GM12878 (cell line): ENCODE results near the gene PISD. TPM values are rescaled to one million over a fixed set of nuclear protein-coding genes. Genes with fewer than 3 reads are reported as not detected.
"Not testable (repeated sequence)": the region's sequence is repeated elsewhere in the genome, so short reads cannot be mapped to it uniquely, and the experiment has no call there.

Source experiments
- ATAC-seq: fragments of 200-7000 bp; cut with Tn5 transposase; 3 replicates; pipeline ENCODE4 v1.9.1; 2020; ENCODE audit warnings: mild to moderate bottlenecking, moderate library complexity
- BruUV-seq: library from RNA; stranded (reverse); fragments of 400-500 nt; replicated peaks from 2 replicates; lab custom pipeline; 2021; lab: Mats Ljungman, UMichigan
- CTCF ChIA-PET: fragments of 300-600 bp; sonication (Branson Sonifier 250); formaldehyde crosslinking; extraction: SDS; loops from one replicate; lab custom pipeline; 2021; ENCODE audit warnings: inconsistent platforms; lab: Yijun Ruan, JAX
- POLR2A ChIA-PET: fragments of 350-600 bp; formaldehyde crosslinking; extraction: SDS; loops from one replicate; lab custom pipeline; 2021; ENCODE audit warnings: inconsistent platforms; lab: Charles Lee
- RAD21 ChIA-PET: fragments of 300-600 bp; sonication (Branson Sonifier 250); formaldehyde crosslinking; loops from one replicate; lab custom pipeline; 2023; ENCODE audit warnings: antibody characterized with exemption; ENCODE audit not compliant: unreplicated experiment; lab: Charles Lee
- SMC1A ChIA-PET: fragments of 300-600 bp; sonication (Branson Sonifier 250); formaldehyde crosslinking; loops from one replicate; lab custom pipeline; 2023; ENCODE audit not compliant: unreplicated experiment, uncharacterized antibody; lab: Charles Lee
- DNase-seq: peaks from one replicate; pipeline ENCODE4 v3.0.0-alpha.2; 2011; ENCODE audit warnings: low read depth, low spot score
- FAIRE-seq: peaks from 3 replicates; lab custom pipeline; 2011; peaks lifted over from hg19 to GRCh38; lab: Jason Lieb, UNC
- H2AFZ ChIP-seq: 2 replicates; pipeline ENCODE4 v1.6.0; 2011; ENCODE audit warnings: low read depth, low read length, control low read depth; ENCODE audit not compliant: control insufficient read depth
- H3K27ac ChIP-seq: 2 replicates; pipeline ENCODE4 v1.5.1; 2011; ENCODE audit warnings: control low read depth; ENCODE audit not compliant: control insufficient read depth, insufficient read depth
- H3K27me3 ChIP-seq, 2 experiments: replicated peaks in 1 of 2; 2 replicates each; pipeline versions ENCODE4 v1.6.0 to v1.6.1; 2011; ENCODE audit warnings: low read length in 1 of 2; ENCODE audit not compliant: control insufficient read depth in 2 of 2, insufficient read depth in 2 of 2
- H3K36me3 ChIP-seq, 2 experiments: 2 replicates each; pipeline ENCODE4 v1.5.1; 2011; ENCODE audit warnings: low read length in 1 of 2; ENCODE audit not compliant: control insufficient read depth in 2 of 2, insufficient read depth in 2 of 2
- H3K4me1 ChIP-seq: 2 replicates; pipeline ENCODE4 v1.6.1; 2011; ENCODE audit warnings: mild to moderate bottlenecking, low read length, moderate library complexity, mixed read lengths; ENCODE audit not compliant: control insufficient read depth, insufficient read depth
- H3K4me2 ChIP-seq: 2 replicates; pipeline ENCODE4 v1.6.0; 2011; ENCODE audit warnings: control low read depth; ENCODE audit not compliant: control insufficient read depth, insufficient read depth
- H3K4me3 ChIP-seq: fragments of 200-600 bp; sonication (generic); 2 replicates; pipeline ENCODE4 v1.5.1; 2016
- H3K79me2 ChIP-seq: 2 replicates; pipeline ENCODE4 v1.6.0; 2011; ENCODE audit warnings: low read length; ENCODE audit not compliant: control insufficient read depth, insufficient read depth
- H3K9ac ChIP-seq: 2 replicates; pipeline ENCODE4 v1.8.0; 2011; ENCODE audit warnings: low read length, control low read depth, mixed read lengths; ENCODE audit not compliant: control insufficient read depth, insufficient read depth
- H3K9me3 ChIP-seq: replicated peaks from 3 replicates; pipeline ENCODE4 v1.5.1; 2011; ENCODE audit warnings: mild to moderate bottlenecking, low read length; ENCODE audit not compliant: control insufficient read depth, insufficient read depth
- H4K20me1 ChIP-seq: 2 replicates; pipeline ENCODE4 v1.6.0; 2011; ENCODE audit not compliant: control insufficient read depth, insufficient read depth
- ATF7 ChIP-seq: fragments of 450-650 bp; IDR thresholded peaks from 2 replicates; pipeline ENCODE4 v1.6.1; 2016; ENCODE audit warnings: low read depth, mild to moderate bottlenecking
- BHLHE40 ChIP-seq, 2 experiments: fragments of 450-650 bp in 1 of 2; IDR thresholded peaks; 2 replicates each; pipeline ENCODE4 v1.6.1; 2011 to 2017; ENCODE audit warnings: low read depth in 2 of 2, borderline replicate concordance in 1 of 2, improper control_type of control experiment in 1 of 2, low read length in 1 of 2, mild to moderate bottlenecking in 1 of 2
- CBFB ChIP-seq: IDR thresholded peaks from 2 replicates; pipeline ENCODE4 v1.6.1; 2016; ENCODE audit warnings: antibody characterized with exemption, low read depth
- CREM ChIP-seq: IDR thresholded peaks from 2 replicates; pipeline ENCODE4 v1.6.1; 2014; ENCODE audit warnings: antibody characterized with exemption, low read depth
- EP300 ChIP-seq, 2 experiments: fragments of 150-350 bp in 1 of 2; IDR thresholded peaks; 2 replicates each; pipeline ENCODE4 v1.6.1; 2011 to 2012; ENCODE audit warnings: low read depth in 2 of 2, low read length in 2 of 2, borderline replicate concordance in 1 of 2, improper control_type of control experiment in 1 of 2, inconsistent platforms in 1 of 2; ENCODE audit not compliant: control insufficient read depth in 1 of 2
- IKZF2 ChIP-seq, 2 experiments: fragments of 450-650 bp; IDR thresholded peaks; 2 replicates each; pipeline ENCODE4 v1.6.1; 2017; ENCODE audit warnings: mild to moderate bottlenecking in 2 of 2, moderate library complexity in 2 of 2
- IRF4 ChIP-seq: IDR thresholded peaks from 2 replicates; pipeline ENCODE4 v1.6.1; 2011; ENCODE audit warnings: low read depth, low read length
- JUNB ChIP-seq: IDR thresholded peaks from 2 replicates; pipeline ENCODE4 v1.6.1; 2016; ENCODE audit warnings: antibody characterized with exemption, mild to moderate bottlenecking
- MLLT1 ChIP-seq: fragments of 450-650 bp; IDR thresholded peaks from 2 replicates; pipeline ENCODE4 v1.6.1; 2016; ENCODE audit warnings: mild to moderate bottlenecking
- MTA2 ChIP-seq: fragments of 450-650 bp; IDR thresholded peaks from 2 replicates; pipeline ENCODE4 v1.6.1; 2016; ENCODE audit warnings: low read depth, mild to moderate bottlenecking, moderate library complexity
- NBN ChIP-seq: fragments of 450-650 bp; IDR thresholded peaks from 2 replicates; pipeline ENCODE4 v1.6.1; 2016
- NFIC ChIP-seq: IDR thresholded peaks from 2 replicates; pipeline ENCODE4 v1.6.1; 2012; ENCODE audit warnings: low read depth, mild to moderate bottlenecking, inconsistent platforms, low read length, moderate library complexity
- NR2F1 ChIP-seq: fragments of 450-650 bp; conservative IDR thresholded peaks from 2 replicates; pipeline ENCODE4 v1.6.1; 2017; ENCODE audit warnings: mild to moderate bottlenecking
- RUNX3 ChIP-seq: IDR thresholded peaks from 2 replicates; pipeline ENCODE4 v1.6.1; 2012; ENCODE audit warnings: low read length, inconsistent platforms
- SKIL ChIP-seq: fragments of 450-650 bp; IDR thresholded peaks from 2 replicates; pipeline ENCODE4 v1.6.1; 2017; ENCODE audit warnings: mild to moderate bottlenecking, low read depth, inconsistent platforms; ENCODE audit not compliant: poor library complexity, severe bottlenecking
- SPI1 ChIP-seq: IDR thresholded peaks from 2 replicates; pipeline ENCODE4 v1.6.1; 2011; ENCODE audit warnings: low read depth, mild to moderate bottlenecking, low read length, moderate library complexity, borderline replicate concordance; ENCODE audit not compliant: insufficient read depth
- TBL1XR1 ChIP-seq: IDR thresholded peaks from 2 replicates; pipeline ENCODE4 v1.6.1; 2012; ENCODE audit warnings: low read depth, low read length, improper control_type of control experiment
- ZNF207 ChIP-seq: fragments of 450-650 bp; IDR thresholded peaks from 2 replicates; pipeline ENCODE4 v1.6.1; 2014; ENCODE audit warnings: antibody characterized with exemption, mild to moderate bottlenecking, borderline replicate concordance
- ZNF217 ChIP-seq: fragments of 450-650 bp; IDR thresholded peaks from 2 replicates; pipeline ENCODE4 v1.6.1; 2017; ENCODE audit warnings: antibody characterized with exemption, mild to moderate bottlenecking
- WGBS: methylation state at CpG from one replicate; pipeline ENCODE4 v1.1.6; 2016; ENCODE audit warnings: low lambda C conversion rate; ENCODE audit not compliant: insufficient replicate concordance, insufficient coverage; ENCODE audit errors: missing lambda C conversion rate; 5-methylcytosine and 5-hydroxymethylcytosine counted together
- in situ Hi-C: fragments of 300-500 bp; cut with MboI; formaldehyde crosslinking; loops from 9 replicates; pipeline ENCODE4 v1.14.3; 2018; ENCODE audit warnings: mixed read lengths
- intact Hi-C: fragments of 100-400 bp; cut with micrococcal nuclease; formaldehyde crosslinking; loops from one replicate; pipeline ENCODE4 v1.14.2; 2022; ENCODE audit not compliant: unreplicated experiment
- polyA plus RNA-seq, 11 experiments: library from polyadenylated mRNA; depleted of rRNA in 4 of 11; unstranded in 6 of 11; stranded (reverse) in 5 of 11; fragments of >200 nt; fragmentation: Nextera tagmentation in 4 of 11; fragmentation: Illumina TruSeq in 1 of 11; extraction: Ambion mirVana in 4 of 11; extraction: Trizol in 1 of 11; gene quantifications; 1 replicate in 1 of 11; 2 replicates in 10 of 11; pipeline versions ENCODE4 v1.2.1 to v1.2.3, GENCODE V29; 2011 to 2016; ENCODE audit warnings: inconsistent platforms in 2 of 11, missing spikeins in 2 of 11, low read depth in 1 of 11
- total RNA-seq, 4 experiments: library from RNA; depleted of rRNA in 3 of 4; stranded (reverse); fragments of >200 nt in 3 of 4; fragmentation: Illumina TruSeq in 1 of 4; extraction: Trizol in 1 of 4; gene quantifications; 2 replicates each; pipeline versions ENCODE4 v1.2.1 to v1.2.3, GENCODE V29; 2013 to 2021

PISD gene
- total and polyA plus RNA-seq, 10 of the 15 experiments (the other 5 are each of a cell fraction or from before 2014, with no cell fraction given): 25.8 to 62.7 (median 45.8) TPM

GRCh38 chr22:31662668-31663037, 638 bp upstream of the PISD start (continued):
- TF ChIP-seq BHLHE40 (IDR thresholded peaks at IDR 0.05; ENCODE audit: borderline replicate concordance in 1 of 2, low read depth in 2 of 2, low read length in 1 of 2) (no peak), NBN (no peak)

- in situ Hi-C loops: loop anchor here (5.0 to 10.0 kb wide), 2 partner anchors 286 to 414 kb away; no protein-coding TSS in a partner anchor
- SMC1A ChIA-PET: interaction anchor here (0.7 to 10.8 kb wide), 15 partner anchors 8 to 286 kb away, joined by 3 to 99 read pairs (median 4); partner anchors contain the start of genes PRR14L and YWHAH
- intact Hi-C loops: loop anchor here (10.0 kb wide), 1 partner anchor 94 kb away; the partner anchor contains the start of genes DEPDC5 and PRR14L
- CTCF ChIA-PET: interaction anchor here (0.7 to 9.1 kb wide), 10 partner anchors 8 to 309 kb away, joined by 3 to 140 read pairs (median 6); no protein-coding TSS in a partner anchor
- Histone ChIP-seq H3K4me2 (peak overlapping the region; percentile 72), H3K9ac (peak overlapping the region; percentile 76), H3K79me2 (peaks cover 39% of the 10 kb centered on the region), H3K4me3 (peak overlapping the region; percentile 79), H3K27ac (peak overlapping the region; percentile 81), H3K4me1 (peaks cover 12% of the 10 kb centered on the region)
- not testable (repeated sequence) for H2AFZ ChIP-seq, BruUV-seq, H4K20me1 ChIP-seq, H3K27me3 ChIP-seq, DNase-seq, H3K9me3 ChIP-seq, H3K36me3 ChIP-seq
- under 1% methylated on average over 10 of the region's 10 CpGs for WGBS
- FAIRE-seq (peak; percentile 76), ATAC-seq (peak; percentile 81)
- RAD21 ChIA-PET: interaction anchor here (1.2 to 2.8 kb wide), 8 partner anchors 8 to 93 kb away, joined by 3 to 49 read pairs (median 10); partner anchors contain the start of gene DEPDC5
- POLR2A ChIA-PET: interaction anchor here (0.7 to 1.9 kb wide), 5 partner anchors 8 to 290 kb away, joined by 4 to 28 read pairs (median 6); no protein-coding TSS in a partner anchor
- peak; percentile 57; the same call in 1 of the 2 replicates for TF ChIP-seq IRF4
- peak; percentile 81 for TF ChIP-seq MTA2
- TF ChIP-seq NFIC: peak; percentile 64; the same call in 1 of the 2 replicates
- peak; percentile 63; the same call in 1 of the 2 replicates for TF ChIP-seq NBN
- TF ChIP-seq ATF7: peak; percentile 77
- TF ChIP-seq TBL1XR1: peak; percentile 21; the same call in 1 of the 2 replicates
- peak; percentile 46; the same call in 1 of the 2 replicates for TF ChIP-seq ZNF207
- TF ChIP-seq CBFB: 0 out of 2 replicates have a peak, but pooled peaks have one; percentile 35
- peak; percentile 47 to 61; a peak in 2 of 4 replicates for TF ChIP-seq EP300 (IDR thresholded peaks at IDR 0.05; ENCODE audit: borderline replicate concordance in 1 of 2, control insufficient read depth in 1 of 2, low read depth in 2 of 2, low read length in 2 of 2)
- peak; percentile 61 to 73; a peak in 3 of 4 replicates for TF ChIP-seq IKZF2 (IDR thresholded peaks at IDR 0.05)
- peak; percentile 71 to 94; a peak in 3 of 4 replicates for TF ChIP-seq BHLHE40 (IDR thresholded peaks at IDR 0.05; ENCODE audit: borderline replicate concordance in 1 of 2, low read depth in 2 of 2, low read length in 1 of 2)
- peak; percentile 71 for TF ChIP-seq SKIL
- peak; percentile 63 for TF ChIP-seq JUNB
- 0 out of 2 replicates have a peak, but pooled peaks have one; percentile 60 for TF ChIP-seq MLLT1
- TF ChIP-seq NR2F1: peak; percentile 68
- TF ChIP-seq SPI1: peak; percentile 78; the same call in 1 of the 2 replicates
- 0 out of 2 replicates have a peak, but pooled peaks have one; percentile 36 for TF ChIP-seq CREM
- peak; percentile 66; the same call in 1 of the 2 replicates for TF ChIP-seq ZNF217
- TF ChIP-seq RUNX3: peak; percentile 59
These were observed 1.1 kb downstream of the PISD start for GRCh38 chr22:31660860-31661341.
